Measurements from ENCODE around the gene PNMA8B.
A peak's percentile ranks its signal among the peaks of the same experiment; 100 is the strongest.

- TF ChIP-seq CTCF (IDR thresholded peaks at IDR 0.05; ENCODE audit: low read depth, low read length, poor library complexity, severe bottlenecking) (peak; percentile 90), EZH2phosphoT487 (IDR thresholded peaks at IDR 0.05; ENCODE audit: borderline replicate concordance, low read length) (no peak)
These were observed 47.0 kb upstream of the PNMA8B start for GRCh38 chr19:46542428-46543230.
